ENCODE measurements around the gene SYCP2L.
A peak's percentile ranks its signal among the peaks of the same experiment; 100 is the strongest.
"Not testable (repeated sequence)": the region's sequence is repeated elsewhere in the genome, so short reads cannot be mapped to it uniquely, and the experiment has no call there.

Gene SYCP2L

GRCh38 chr6:11002176-11002575, 115.3 kb downstream of the SYCP2L start:
- DNase-seq (ENCODE audit: low read depth), result no peak
- no peak overlapping the region for H3K4me3 ChIP-seq (replicated peaks; ENCODE audit: low read depth, low read length)
- TF ChIP-seq CTCF (IDR thresholded peaks at IDR 0.05; ENCODE audit: low read length, missing control alignments), result no peak

GRCh38 chr6:11003297-11003696, 116.4 kb downstream of the SYCP2L start:
- not testable (repeated sequence) for H3K4me3 ChIP-seq (replicated peaks; ENCODE audit: low read depth, low read length); DNase-seq (ENCODE audit: low read depth)

GRCh38 chr6:11006061-11006460, 119.2 kb downstream of the SYCP2L start:
- no peak for TF ChIP-seq CTCF (IDR thresholded peaks at IDR 0.05; ENCODE audit: low read length, missing control alignments)
- DNase-seq (ENCODE audit: low read depth), result no peak
- no peak overlapping the region for H3K4me3 ChIP-seq (replicated peaks; ENCODE audit: low read depth, low read length)

GRCh38 chr6:11007715-11008608, 121.1 kb downstream of the SYCP2L start:
- TF ChIP-seq CTCF (IDR thresholded peaks at IDR 0.05; ENCODE audit: low read length, missing control alignments), result no peak
- DNase-seq (ENCODE audit: low read depth), result peak; percentile 66

GRCh38 chr6:11008821-11009220, 122.0 kb downstream of the SYCP2L start:
- TF ChIP-seq CTCF (IDR thresholded peaks at IDR 0.05; ENCODE audit: low read length, missing control alignments), result no peak
- H3K4me3 ChIP-seq (replicated peaks; ENCODE audit: low read depth, low read length), result no peak overlapping the region
- DNase-seq (ENCODE audit: low read depth), result peak; percentile 87

More at GRCh38 chr6:11007715-11008608, 121.1 kb downstream of the SYCP2L start:
- H3K4me3 ChIP-seq (replicated peaks; ENCODE audit: low read depth, low read length), result no peak overlapping the region

- no peak for TF ChIP-seq CTCF (IDR thresholded peaks at IDR 0.05; ENCODE audit: low read length, missing control alignments)
- peak overlapping the region; percentile 15 for H3K4me3 ChIP-seq (replicated peaks; ENCODE audit: low read depth, low read length)
Measured at GRCh38 chr6:11009353-11009752, 122.5 kb downstream of the SYCP2L start.

GRCh38 chr6:11011787-11012234, 125.0 kb downstream of the SYCP2L start:
- H3K4me3 ChIP-seq (replicated peaks; ENCODE audit: low read depth, low read length), result no peak overlapping the region
- DNase-seq (ENCODE audit: low read depth), result peak; percentile 68
- no peak for TF ChIP-seq CTCF (IDR thresholded peaks at IDR 0.05; ENCODE audit: low read length, missing control alignments)

More at GRCh38 chr6:11009353-11009752, 122.5 kb downstream of the SYCP2L start:
- DNase-seq (ENCODE audit: low read depth), result peak; percentile 60

All from fibroblast of pulmonary artery (primary cell).